H1 (cell line): ENCODE results near the gene SLTM. TPM values are rescaled to one million over a fixed set of nuclear protein-coding genes. Genes with fewer than 3 reads are reported as not detected.

Experiments
- CTCF ChIA-PET: fragments of 300-600 bp; sonication (Branson Sonifier 250); formaldehyde crosslinking; loops from one replicate; lab custom pipeline; 2021; ENCODE audit not compliant: partially characterized antibody; lab: Charles Lee
- POLR2A ChIA-PET: fragments of 300-600 bp; sonication (Branson Sonifier 250); formaldehyde crosslinking; loops from one replicate; lab custom pipeline; 2021; ENCODE audit warnings: inconsistent platforms; ENCODE audit not compliant: partially characterized antibody; lab: Charles Lee
- DNase-seq, 2 experiments: peaks; one replicate each; pipeline versions ENCODE4 v3.0.0 to v3.0.0-alpha.2; 2010 to 2022; ENCODE audit warnings: low spot score in 2 of 2, low read depth in 1 of 2, mixed read lengths in 1 of 2
- FAIRE-seq: peaks from 2 replicates; lab custom pipeline; 2011; peaks lifted over from hg19 to GRCh38; lab: Jason Lieb, UNC
- H2AFZ ChIP-seq: 2 replicates; pipeline ENCODE4 v1.8.1; 2012; ENCODE audit warnings: low read length, inconsistent platforms
- H2AK5ac ChIP-seq: 2 replicates; pipeline ENCODE4 v1.6.1; 2013; ENCODE audit warnings: low read depth, low read length
- H2BK120ac ChIP-seq: replicated peaks from 2 replicates; pipeline ENCODE3; 2013; ENCODE audit warnings: low read depth, low read length, inconsistent platforms
- H2BK12ac ChIP-seq: 2 replicates; pipeline ENCODE4 v1.6.1; 2013; ENCODE audit warnings: low read depth, low read length
- H2BK15ac ChIP-seq: 2 replicates; pipeline ENCODE4 v1.6.1; 2013; ENCODE audit warnings: low read length
- H2BK20ac ChIP-seq: 2 replicates; pipeline ENCODE4 v1.6.1; 2013; ENCODE audit warnings: low read length
- H2BK5ac ChIP-seq: 2 replicates; pipeline ENCODE4 v1.6.1; 2013; ENCODE audit warnings: low read depth, low read length
- H3K14ac ChIP-seq: 2 replicates; pipeline ENCODE4 v1.6.1; 2013; ENCODE audit warnings: inconsistent platforms; ENCODE audit not compliant: insufficient read length
- H3K18ac ChIP-seq: 2 replicates; pipeline ENCODE4 v1.6.1; 2013; ENCODE audit warnings: low read length; ENCODE audit errors: extremely low read depth
- H3K23ac ChIP-seq: 2 replicates; pipeline ENCODE4 v1.6.1; 2013; ENCODE audit warnings: inconsistent platforms; ENCODE audit not compliant: insufficient read length
- H3K23me2 ChIP-seq: 2 replicates; pipeline ENCODE4 v1.6.1; 2013; ENCODE audit warnings: low read depth, low read length
- H3K27ac ChIP-seq: 2 replicates; pipeline ENCODE4 v1.6.1; 2011; ENCODE audit warnings: low read depth, low read length, inconsistent platforms
- H3K27me3 ChIP-seq, 4 experiments: replicated peaks in 1 of 4; 1 replicate in 1 of 4; 2 replicates in 3 of 4; pipeline versions ENCODE4 v1.6.1 to v1.8.1; 2011 to 2013; ENCODE audit warnings: low read length in 3 of 4, mild to moderate bottlenecking in 3 of 4, inconsistent platforms in 2 of 4, mixed read lengths in 2 of 4, moderate library complexity in 1 of 4; ENCODE audit not compliant: control insufficient read depth in 3 of 4, insufficient read depth in 3 of 4; ENCODE audit errors: extremely low read depth in 1 of 4
- H3K36me3 ChIP-seq, 4 experiments: 2 replicates each; pipeline versions ENCODE4 v1.6.1 to v1.8.1; 2011 to 2013; ENCODE audit warnings: mild to moderate bottlenecking in 4 of 4, low read length in 3 of 4, moderate library complexity in 2 of 4, control low read depth in 1 of 4, inconsistent platforms in 1 of 4; ENCODE audit not compliant: insufficient read depth in 4 of 4, control insufficient read depth in 2 of 4
- H3K4ac ChIP-seq: replicated peaks from 2 replicates; pipeline ENCODE3; 2013; ENCODE audit warnings: low read length, low read depth, mixed read lengths, inconsistent platforms; ENCODE audit not compliant: insufficient read length
- H3K4me1 ChIP-seq, 4 experiments: replicated peaks in 1 of 4; 1 replicate in 1 of 4; 2 replicates in 3 of 4; pipeline versions ENCODE4 v1.6.1 to v1.8.1; 2011 to 2013; ENCODE audit warnings: low read length in 3 of 4, inconsistent platforms in 2 of 4, mixed read lengths in 1 of 4; ENCODE audit not compliant: insufficient read depth in 4 of 4, control insufficient read depth in 3 of 4
- H3K4me2 ChIP-seq, 2 experiments: 2 replicates each; pipeline versions ENCODE4 v1.6.1 to v1.8.1; 2011 to 2013; ENCODE audit warnings: low read depth in 2 of 2, low read length in 2 of 2, control low read depth in 1 of 2, inconsistent platforms in 1 of 2, mild to moderate bottlenecking in 1 of 2; ENCODE audit not compliant: insufficient read depth in 1 of 2
- H3K4me3 ChIP-seq, 4 experiments: fragments of 200-600, 300-600 bp in 1 of 4; sonication (generic), shearing (Covaris generic), sonication (Bioruptor Twin) in 1 of 4; 2 replicates each; pipeline versions ENCODE4 v1.5.1 to v1.8.1; 2011 to 2016; ENCODE audit warnings: low read length in 4 of 4, low read depth in 3 of 4, control low read depth in 2 of 4, inconsistent platforms in 2 of 4, mild to moderate bottlenecking in 2 of 4, mixed read lengths in 1 of 4, moderate library complexity in 1 of 4; ENCODE audit not compliant: insufficient read depth in 2 of 4; ENCODE audit errors: extremely low read depth in 1 of 4
- H3K56ac ChIP-seq: replicated peaks from 2 replicates; pipeline ENCODE3; 2013; ENCODE audit warnings: low read depth, mild to moderate bottlenecking, mixed read lengths, low read length, inconsistent platforms; ENCODE audit not compliant: insufficient read length
- H3K79me1 ChIP-seq: 2 replicates; pipeline ENCODE4 v1.6.1; 2013; ENCODE audit warnings: low read depth, low read length, control low read depth
- H3K79me2 ChIP-seq, 2 experiments: 2 replicates each; pipeline versions ENCODE4 v1.6.1 to v1.8.1; 2012 to 2013; ENCODE audit warnings: low read length in 2 of 2, mild to moderate bottlenecking in 2 of 2, inconsistent platforms in 1 of 2; ENCODE audit not compliant: insufficient read depth in 2 of 2, control insufficient read depth in 1 of 2
- H3K9ac ChIP-seq, 4 experiments: replicated peaks in 1 of 4; 1 replicate in 1 of 4; 2 replicates in 3 of 4; pipeline versions ENCODE4 v1.6.1 to v1.8.1; 2011 to 2013; ENCODE audit warnings: low read depth in 3 of 4, low read length in 3 of 4, control low read depth in 2 of 4, mild to moderate bottlenecking in 2 of 4, moderate library complexity in 2 of 4, inconsistent platforms in 1 of 4; ENCODE audit errors: extremely low read depth in 1 of 4
- H3K9me3 ChIP-seq, 2 experiments: 2 replicates each; pipeline versions ENCODE4 v1.6.1 to v1.8.1; 2012 to 2013; ENCODE audit warnings: mild to moderate bottlenecking in 2 of 2, moderate library complexity in 2 of 2, control low read depth in 1 of 2, inconsistent platforms in 1 of 2, low read depth in 1 of 2, low read length in 1 of 2, mixed read lengths in 1 of 2; ENCODE audit not compliant: insufficient read depth in 2 of 2
- H4K20me1 ChIP-seq, 2 experiments: replicated peaks in 1 of 2; 2 replicates each; pipeline versions ENCODE3 to v1.8.1; 2011 to 2013; ENCODE audit warnings: inconsistent platforms in 2 of 2, low read length in 2 of 2, mild to moderate bottlenecking in 1 of 2; ENCODE audit not compliant: insufficient read depth in 2 of 2, control insufficient read depth in 1 of 2
- H4K5ac ChIP-seq: 2 replicates; pipeline ENCODE4 v1.6.1; 2013; ENCODE audit warnings: low read length, low read depth, mixed read lengths, inconsistent platforms; ENCODE audit not compliant: insufficient read length
- H4K8ac ChIP-seq: 2 replicates; pipeline ENCODE4 v1.8.0; 2013; ENCODE audit warnings: mild to moderate bottlenecking, moderate library complexity, low read length, inconsistent platforms; ENCODE audit not compliant: insufficient read depth; ENCODE audit errors: extremely low read depth
- H4K91ac ChIP-seq: replicated peaks from 2 replicates; pipeline ENCODE3; 2013; ENCODE audit warnings: low read length, mixed read lengths, inconsistent platforms; ENCODE audit not compliant: insufficient read length
- SAP30 ChIP-seq: fragments of 300-600 bp; sonication (generic); IDR thresholded peaks from 2 replicates; pipeline ENCODE4 v1.7.1; 2012; ENCODE audit warnings: low read length, moderate library complexity, mild to moderate bottlenecking, inconsistent platforms; ENCODE audit not compliant: insufficient read depth, insufficient replicate concordance
- WGBS, 2 experiments: shearing (Covaris generic) in 1 of 2; methylation state at CpG; one replicate each; pipeline versions ENCODE4 v1.1.6 to v1.1.7; 2013 to 2015; ENCODE audit warnings: low lambda C conversion rate in 2 of 2, mixed read lengths in 2 of 2, inconsistent platforms in 1 of 2, low coverage in 1 of 2, missing lambda C conversion rate in 1 of 2; ENCODE audit not compliant: insufficient replicate concordance in 2 of 2, insufficient coverage in 1 of 2, insufficient read length in 1 of 2; ENCODE audit errors: extremely low coverage in 1 of 2, missing lambda C conversion rate in 1 of 2; 5-methylcytosine and 5-hydroxymethylcytosine counted together
- polyA plus RNA-seq, 7 experiments: library from polyadenylated mRNA; depleted of rRNA in 3 of 7; stranded (reverse) in 5 of 7; unstranded in 2 of 7; fragments of >200 nt in 5 of 7; fragments of 200-250 nt in 2 of 7; gene quantifications; 1 replicate in 5 of 7; 2 replicates in 1 of 7; 4 replicates in 1 of 7; pipeline versions ENCODE4 v1.2.1 to v1.2.3, GENCODE V29; 2011 to 2013; ENCODE audit warnings: missing spikeins in 2 of 7, mixed read lengths in 2 of 7
- total RNA-seq: library from RNA; stranded (reverse); fragmentation: NEBNext Ultra II Directional; extraction: Animal tissue kit (Norgen Biotek cat#: 25700); gene quantifications from 2 replicates; pipeline ENCODE4 v1.2.1, GENCODE V29; 2021

Gene SLTM
- total and polyA plus RNA-seq, 2 of the 8 experiments (the other 6 are each of a cell fraction or from before 2014, with no cell fraction given) = 30.8 to 149 TPM

DNA sequence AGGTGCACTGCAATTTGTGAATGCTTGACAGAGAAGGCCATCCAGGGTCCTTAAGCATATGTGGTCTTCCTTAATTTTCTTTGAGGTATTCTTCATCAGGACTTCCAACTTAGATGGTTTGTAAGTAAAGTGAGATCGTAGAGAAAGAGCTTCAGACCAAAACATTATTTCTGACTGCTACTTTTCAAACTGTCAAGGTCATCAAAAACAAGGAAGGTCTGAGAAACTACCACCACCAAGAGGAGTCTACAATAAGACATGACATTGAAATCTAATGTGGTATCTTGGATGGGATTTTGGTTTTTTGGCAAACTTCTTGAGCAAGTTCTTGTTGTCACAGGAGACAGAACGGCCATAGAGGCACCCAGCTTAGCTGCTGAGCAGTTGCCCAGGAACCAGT lies 34.0 kb upstream of the SLTM start:
- Histone ChIP-seq H4K20me1 (no peaks in the 10 kb centered on the region), H3K14ac (no peak overlapping the region), H4K5ac (no peak overlapping the region), H3K18ac (no peak overlapping the region), H3K23ac (no peak overlapping the region), H4K91ac (no peak overlapping the region), H3K36me3 (no peaks in the 10 kb centered on the region), H3K27me3 (no peaks in the 10 kb centered on the region), H3K23me2 (no peaks in the 10 kb centered on the region), H3K4me2 (no peak overlapping the region), H3K27ac (no peak overlapping the region), H3K4me1 (no peaks in the 10 kb centered on the region), H3K4ac (no peak overlapping the region), H2BK5ac (no peak overlapping the region), H3K79me1 (no peaks in the 10 kb centered on the region), H2AK5ac (no peak overlapping the region), H4K8ac (no peak overlapping the region), H2BK15ac (no peak overlapping the region), H3K4me3 (no peak overlapping the region), H2BK20ac (no peak overlapping the region), H2BK12ac (no peak overlapping the region), H2AFZ (no peak overlapping the region), H3K9me3 (no peaks in the 10 kb centered on the region), H3K56ac (no peak overlapping the region), H3K9ac (no peak overlapping the region), H2BK120ac (no peak overlapping the region), H3K79me2 (no peaks in the 10 kb centered on the region)
- no peak for TF ChIP-seq SAP30
- ChIA-PET CTCF (interaction anchor here (0.8 to 1.8 kb wide), 4 partner anchors 9 to 534 kb away, joined by 3 to 5 read pairs (median 4); no protein-coding TSS in a partner anchor), POLR2A (no interaction called here)
- 88% methylated on average over 2 of the region's 2 CpGs; no CpG with 5 or more reads in 1 of the 2 experiments for WGBS, 2 experiments
- no peak for FAIRE-seq
- no peak for DNase-seq
